Adipocyte (in vitro differentiated cells): ENCODE data around the gene CCDC9.
A peak's percentile ranks its signal among the peaks of the same experiment; 100 is the strongest.

Source experiments
- DNase-seq: peaks from one replicate; pipeline ENCODE4 v3.0.0-alpha.2; 2015; ENCODE audit warnings: low read depth
- H3K27me3 ChIP-seq: replicated peaks from 2 replicates; pipeline ENCODE4 v1.7.0; 2013; ENCODE audit warnings: mild to moderate bottlenecking, low read length, moderate library complexity; ENCODE audit not compliant: control insufficient read depth, insufficient read depth
- H3K36me3 ChIP-seq: 2 replicates; pipeline ENCODE4 v1.7.0; 2013; ENCODE audit warnings: low read length, mild to moderate bottlenecking, moderate library complexity; ENCODE audit not compliant: control insufficient read depth, insufficient read depth, severe bottlenecking
- H3K4me1 ChIP-seq: 2 replicates; pipeline ENCODE4 v1.7.0; 2013; ENCODE audit warnings: mild to moderate bottlenecking, low read length, moderate library complexity; ENCODE audit not compliant: control insufficient read depth, insufficient read depth
- H3K4me3 ChIP-seq: 2 replicates; pipeline ENCODE4 v1.7.0; 2013; ENCODE audit warnings: mild to moderate bottlenecking, low read length, moderate library complexity
- H3K9ac ChIP-seq: 2 replicates; pipeline ENCODE4 v1.7.0; 2013; ENCODE audit warnings: mild to moderate bottlenecking, low read length, moderate library complexity
- H3K9me3 ChIP-seq: 2 replicates; pipeline ENCODE4 v1.7.0; 2013; ENCODE audit warnings: mild to moderate bottlenecking, low read length, moderate library complexity; ENCODE audit not compliant: control insufficient read depth

The CCDC9 gene

DNA sequence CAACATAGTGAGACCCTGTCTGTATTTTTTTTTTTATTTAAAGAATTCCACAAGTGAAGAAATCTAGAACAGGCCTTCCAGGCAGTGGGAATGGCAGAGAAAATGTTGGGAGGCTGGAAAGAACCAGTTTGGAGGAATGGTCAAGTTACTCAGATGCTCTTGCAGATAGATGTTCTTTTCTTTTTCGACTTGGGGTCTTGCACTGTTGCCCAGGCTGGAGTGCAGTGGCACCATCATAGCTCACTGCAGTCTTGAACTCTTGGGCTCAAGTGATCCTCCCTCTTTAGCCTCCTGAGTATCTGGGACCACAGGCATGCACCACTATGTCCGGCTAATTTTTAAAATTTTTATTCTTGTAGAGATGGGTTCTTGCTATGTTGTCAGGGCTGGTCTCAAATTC, 54.0 kb downstream of the CCDC9 start:
- DNase-seq: no peak
- peaks cover 45% of the 10 kb centered on the region for H3K4me1 ChIP-seq
- H3K9ac ChIP-seq: no peak overlapping the region
- H3K9me3 ChIP-seq: no peaks in the 10 kb centered on the region
- no peak overlapping the region for H3K4me3 ChIP-seq
- no peaks in the 10 kb centered on the region for H3K27me3 ChIP-seq
- H3K36me3 ChIP-seq: no peaks in the 10 kb centered on the region

DNA sequence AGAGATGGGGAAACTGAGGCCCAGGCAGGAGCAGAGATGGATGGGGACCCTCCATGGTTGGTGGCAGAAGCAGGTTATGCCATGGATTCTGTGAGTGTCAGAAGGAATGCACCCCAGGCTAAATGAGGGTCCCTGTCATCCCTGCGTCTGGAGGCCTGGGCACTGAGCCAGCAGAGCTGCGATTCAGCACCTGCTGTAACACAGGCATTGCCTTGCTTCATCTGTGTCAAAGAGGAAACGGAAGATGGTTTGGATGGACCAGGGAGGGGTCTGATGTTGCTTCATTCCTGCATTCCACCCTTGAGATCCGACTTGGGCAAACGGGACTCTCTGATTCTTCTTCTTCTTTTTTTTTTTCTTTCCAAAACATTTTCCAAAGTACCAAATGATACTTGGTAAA, 54.5 kb downstream of the CCDC9 start:
- H3K36me3 ChIP-seq: no peaks in the 10 kb centered on the region
- peaks cover 46% of the 10 kb centered on the region for H3K4me1 ChIP-seq
- H3K4me3 ChIP-seq: no peak overlapping the region
- no peaks in the 10 kb centered on the region for H3K9me3 ChIP-seq
- DNase-seq: no peak
- H3K27me3 ChIP-seq: no peaks in the 10 kb centered on the region
- H3K9ac ChIP-seq: peak overlapping the region; percentile 28

DNA sequence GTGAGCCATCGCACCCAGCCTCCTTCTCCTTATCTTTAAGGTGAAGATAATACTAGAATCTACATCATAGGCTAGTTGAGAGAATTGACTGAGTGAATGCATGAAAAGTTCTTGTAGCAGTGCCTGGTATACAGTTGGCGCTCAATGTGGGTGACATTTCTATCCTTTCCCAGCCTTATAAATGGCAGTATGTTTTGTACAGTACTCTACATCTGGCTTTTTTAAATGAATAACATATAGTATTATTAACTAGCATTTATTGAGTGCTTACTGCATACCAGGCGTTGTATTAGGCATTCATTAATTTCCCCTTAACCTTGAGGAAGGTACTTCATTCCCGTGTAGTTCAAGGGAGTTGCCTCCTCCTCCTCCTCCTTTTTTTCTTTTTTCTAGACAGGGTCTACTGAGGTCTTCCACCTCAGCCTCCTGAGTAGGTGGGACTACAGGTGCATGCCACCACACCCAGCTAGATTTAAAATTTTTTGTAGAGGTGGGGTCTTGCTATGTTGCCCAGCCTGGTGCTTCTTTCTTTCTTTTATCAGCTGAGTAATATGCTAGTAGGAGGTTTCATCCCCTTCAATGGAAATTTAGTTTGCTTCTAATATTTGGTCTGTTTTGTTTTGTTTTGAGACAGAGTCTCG, 56.2 kb downstream of the CCDC9 start:
- H3K4me1 ChIP-seq: peaks cover 37% of the 10 kb centered on the region
- DNase-seq: no peak
- H3K9ac ChIP-seq: no peak overlapping the region
- no peaks in the 10 kb centered on the region for H3K9me3 ChIP-seq
- H3K4me3 ChIP-seq: no peak overlapping the region
- no peaks in the 10 kb centered on the region for H3K27me3 ChIP-seq
- H3K36me3 ChIP-seq: no peaks in the 10 kb centered on the region

DNA sequence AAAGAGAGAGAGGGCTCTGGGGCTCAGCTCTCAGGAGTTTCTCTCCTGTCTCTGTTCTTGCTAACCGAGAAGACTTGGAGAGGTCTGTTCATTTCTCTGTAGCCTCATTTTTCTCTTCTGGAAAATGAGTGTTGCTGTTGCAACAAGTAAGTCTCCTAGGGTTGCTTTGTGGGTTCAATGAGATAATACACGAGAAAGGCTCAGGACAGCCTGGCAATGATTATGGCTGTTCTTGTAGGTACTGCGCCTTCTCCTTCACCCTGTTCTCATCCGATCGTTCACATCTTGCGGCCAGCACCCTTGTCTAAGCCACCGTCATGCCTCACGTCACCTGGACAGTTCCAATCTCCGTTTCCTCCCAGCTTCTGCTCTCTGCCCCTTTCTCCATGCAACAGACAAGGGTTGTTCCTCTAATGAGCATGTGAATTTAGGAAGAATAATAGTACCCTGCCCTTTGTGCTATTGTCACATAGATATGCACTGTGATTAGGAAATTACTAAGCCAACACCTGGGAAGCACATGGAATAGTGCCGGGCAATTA, 57.5 kb downstream of the CCDC9 start:
- H3K27me3 ChIP-seq: no peaks in the 10 kb centered on the region
- no peak overlapping the region for H3K4me3 ChIP-seq
- H3K9ac ChIP-seq: no peak overlapping the region
- peaks cover 31% of the 10 kb centered on the region for H3K4me1 ChIP-seq
- H3K9me3 ChIP-seq: no peaks in the 10 kb centered on the region
- DNase-seq: no peak
- H3K36me3 ChIP-seq: no peaks in the 10 kb centered on the region

DNA sequence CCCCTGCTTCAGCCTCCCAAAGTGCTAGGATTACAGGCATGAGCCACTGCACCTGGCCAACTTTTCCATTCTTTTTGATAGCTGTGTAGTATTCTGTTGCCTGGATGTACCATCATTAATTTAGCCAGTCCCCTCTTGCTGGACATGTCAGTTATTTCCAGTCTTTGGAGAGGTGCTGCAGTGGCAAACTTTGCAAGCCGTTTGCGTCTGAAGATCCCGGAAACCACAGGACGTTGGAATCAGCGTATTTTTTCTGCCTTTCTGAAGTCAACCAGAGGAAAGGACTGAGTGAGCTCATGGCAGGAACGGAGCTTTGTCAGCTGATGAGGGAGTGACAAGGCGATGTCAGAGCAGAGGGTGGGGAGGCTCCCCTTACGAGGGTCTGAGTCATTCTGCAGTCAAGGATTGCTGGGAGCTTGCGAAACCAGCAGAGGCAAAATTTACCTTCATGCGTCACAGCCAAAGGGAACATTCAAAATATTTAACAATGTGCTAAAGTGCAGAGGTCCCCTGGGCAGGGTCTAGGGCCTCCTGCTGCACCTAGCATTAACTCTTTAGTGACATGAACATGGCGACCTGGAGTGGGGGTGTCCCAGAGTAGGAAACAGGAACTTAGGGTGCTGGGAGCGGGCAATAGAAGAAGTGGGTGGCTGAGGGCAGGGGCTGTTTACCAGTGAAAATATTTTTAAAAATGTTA, 58.9 kb downstream of the CCDC9 start:
- peaks cover 5% of the 10 kb centered on the region for H3K27me3 ChIP-seq
- DNase-seq: peak; percentile 92
- H3K4me3 ChIP-seq: no peak overlapping the region
- peak overlapping the region; percentile 51 for H3K9ac ChIP-seq
- H3K4me1 ChIP-seq: peaks cover 21% of the 10 kb centered on the region
- H3K9me3 ChIP-seq: no peaks in the 10 kb centered on the region
- H3K36me3 ChIP-seq: no peaks in the 10 kb centered on the region

DNA sequence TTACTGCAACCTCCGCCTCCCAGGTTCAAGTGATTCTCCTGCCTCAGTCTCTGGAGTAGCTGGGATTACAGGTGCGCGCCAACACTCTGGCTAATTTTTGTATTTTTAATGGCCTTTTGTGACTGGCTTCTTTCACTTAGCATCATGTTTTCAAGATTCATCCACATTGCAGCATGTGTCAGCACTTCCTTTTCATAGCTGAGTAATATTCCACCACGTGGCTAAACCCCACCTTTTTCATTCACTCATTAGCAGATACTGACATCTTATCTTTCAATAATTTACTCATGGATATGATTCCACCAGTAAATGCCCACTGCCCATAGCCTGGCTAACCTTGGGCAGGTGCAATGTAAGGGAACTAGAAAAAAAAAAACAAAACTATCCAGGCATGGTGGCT, 60.2 kb downstream of the CCDC9 start:
- Histone ChIP-seq H3K9ac (no peak overlapping the region), H3K27me3 (peaks cover 7% of the 10 kb centered on the region)
- no peak for DNase-seq

DNA sequence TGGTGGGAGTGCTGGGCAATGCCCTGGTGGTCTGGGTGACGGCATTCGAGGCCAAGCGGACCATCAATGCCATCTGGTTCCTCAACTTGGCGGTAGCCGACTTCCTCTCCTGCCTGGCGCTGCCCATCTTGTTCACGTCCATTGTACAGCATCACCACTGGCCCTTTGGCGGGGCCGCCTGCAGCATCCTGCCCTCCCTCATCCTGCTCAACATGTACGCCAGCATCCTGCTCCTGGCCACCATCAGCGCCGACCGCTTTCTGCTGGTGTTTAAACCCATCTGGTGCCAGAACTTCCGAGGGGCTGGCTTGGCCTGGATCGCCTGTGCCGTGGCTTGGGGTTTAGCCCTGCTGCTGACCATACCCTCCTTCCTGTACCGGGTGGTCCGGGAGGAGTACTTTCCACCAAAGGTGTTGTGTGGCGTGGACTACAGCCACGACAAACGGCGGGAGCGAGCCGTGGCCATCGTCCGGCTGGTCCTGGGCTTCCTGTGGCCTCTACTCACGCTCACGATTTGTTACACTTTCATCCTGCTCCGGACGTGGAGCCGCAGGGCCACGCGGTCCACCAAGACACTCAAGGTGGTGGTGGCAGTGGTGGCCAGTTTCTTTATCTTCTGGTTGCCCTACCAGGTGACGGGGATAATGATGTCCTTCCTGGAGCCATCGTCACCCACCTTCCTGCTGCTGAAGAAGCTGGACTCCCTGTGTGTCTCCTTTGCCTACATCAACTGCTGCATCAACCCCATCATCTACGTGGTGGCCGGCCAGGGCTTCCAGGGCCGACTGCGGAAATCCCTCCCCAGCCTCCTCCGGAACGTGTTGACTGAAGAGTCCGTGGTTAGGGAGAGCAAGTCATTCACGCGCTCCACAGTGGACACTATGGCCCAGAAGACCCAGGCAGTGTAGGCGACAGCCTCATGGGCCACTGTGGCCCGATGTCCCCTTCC, 63.9 kb downstream of the CCDC9 start:
- peaks cover 6% of the 10 kb centered on the region for H3K4me1 ChIP-seq
- H3K4me3 ChIP-seq: no peak overlapping the region
- H3K36me3 ChIP-seq: no peaks in the 10 kb centered on the region
- H3K9me3 ChIP-seq: peaks cover 5% of the 10 kb centered on the region
- peaks cover 16% of the 10 kb centered on the region for H3K27me3 ChIP-seq
- no peak for DNase-seq
- H3K9ac ChIP-seq: no peak overlapping the region

More for the DNA sequence above, 60.2 kb downstream of the CCDC9 start:
- no peak overlapping the region for H3K4me3 ChIP-seq
- no peaks in the 10 kb centered on the region for H3K36me3 ChIP-seq
- H3K4me1 ChIP-seq: peaks cover 11% of the 10 kb centered on the region
- peaks cover 2% of the 10 kb centered on the region for H3K9me3 ChIP-seq
